HL-60 (cell line): Measurements from ENCODE around the gene NEK5.
"Not testable (repeated sequence)": the region's sequence is repeated elsewhere in the genome, so short reads cannot be mapped to it uniquely, and the experiment has no call there.

ENCODE experiments used
- DNase-seq, 2 experiments: peaks; one replicate each; pipeline ENCODE4 v3.0.0-alpha.2; 2010 to 2020; ENCODE audit warnings: low read depth in 1 of 2, low spot score in 1 of 2
- H3K27ac ChIP-seq: fragments of 250-450 bp; sonication (Bioruptor Pico); replicated peaks from 2 replicates; pipeline ENCODE4 v1.5.1; 2020; ENCODE audit warnings: mild to moderate bottlenecking, moderate library complexity
- H3K27me3 ChIP-seq: fragments of 250-450 bp; sonication (Bioruptor Pico); 2 replicates; pipeline ENCODE4 v1.5.1; 2021; ENCODE audit warnings: mild to moderate bottlenecking, moderate library complexity; ENCODE audit not compliant: insufficient read depth, poor library complexity, severe bottlenecking
- H3K4me3 ChIP-seq: replicated peaks from 2 replicates; pipeline ENCODE4 v1.5.1; 2011; ENCODE audit warnings: mild to moderate bottlenecking, control low read depth, low read length; ENCODE audit not compliant: insufficient read depth
- GABPA ChIP-seq: IDR thresholded peaks from 2 replicates; pipeline ENCODE4 v1.6.1; 2012; ENCODE audit warnings: low read depth
- POLR2AphosphoS5 ChIP-seq: IDR thresholded peaks from 2 replicates; pipeline ENCODE4 v1.6.1; 2012; ENCODE audit warnings: low read depth
- REST ChIP-seq: IDR thresholded peaks from 2 replicates; pipeline ENCODE4 v1.6.1; 2012; ENCODE audit warnings: low read depth; ENCODE audit not compliant: insufficient replicate concordance
- SPI1 ChIP-seq: IDR thresholded peaks from 2 replicates; pipeline ENCODE4 v1.6.1; 2012; ENCODE audit warnings: low read depth, mild to moderate bottlenecking, borderline replicate concordance
- TF ChIP-seq, protein P1 (sequence below): IDR thresholded peaks from one replicate; pipeline ENCODE4 v1.5.1; 2011; ENCODE audit warnings: low read length, control low read depth, inconsistent platforms; ENCODE audit not compliant: insufficient read depth

NEK5 gene

DNA sequence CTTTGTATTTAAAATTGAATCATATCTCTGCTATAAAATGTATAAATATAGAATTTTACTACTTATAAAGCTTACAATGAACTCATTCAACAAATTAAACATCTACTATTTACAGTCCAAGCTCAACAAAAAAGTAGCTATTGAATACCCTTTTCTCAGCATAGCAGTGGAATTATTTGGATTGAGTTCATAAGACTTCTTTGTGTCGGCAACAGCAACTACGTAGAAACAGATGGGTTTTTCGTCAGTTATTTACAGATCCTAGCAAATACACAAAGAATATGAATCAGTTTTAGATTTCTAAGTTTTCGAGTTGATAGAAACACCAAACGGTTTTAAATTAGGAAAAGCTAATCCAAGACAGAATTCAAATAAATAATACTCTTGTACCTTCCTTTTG is 41.0 kb upstream of the NEK5 start:
- H3K27ac ChIP-seq: no peak overlapping the region
- no peaks in the 10 kb centered on the region for H3K27me3 ChIP-seq
- H3K4me3 ChIP-seq: no peak overlapping the region
- DNase-seq: no peak
- TF ChIP-seq, protein P1, sequence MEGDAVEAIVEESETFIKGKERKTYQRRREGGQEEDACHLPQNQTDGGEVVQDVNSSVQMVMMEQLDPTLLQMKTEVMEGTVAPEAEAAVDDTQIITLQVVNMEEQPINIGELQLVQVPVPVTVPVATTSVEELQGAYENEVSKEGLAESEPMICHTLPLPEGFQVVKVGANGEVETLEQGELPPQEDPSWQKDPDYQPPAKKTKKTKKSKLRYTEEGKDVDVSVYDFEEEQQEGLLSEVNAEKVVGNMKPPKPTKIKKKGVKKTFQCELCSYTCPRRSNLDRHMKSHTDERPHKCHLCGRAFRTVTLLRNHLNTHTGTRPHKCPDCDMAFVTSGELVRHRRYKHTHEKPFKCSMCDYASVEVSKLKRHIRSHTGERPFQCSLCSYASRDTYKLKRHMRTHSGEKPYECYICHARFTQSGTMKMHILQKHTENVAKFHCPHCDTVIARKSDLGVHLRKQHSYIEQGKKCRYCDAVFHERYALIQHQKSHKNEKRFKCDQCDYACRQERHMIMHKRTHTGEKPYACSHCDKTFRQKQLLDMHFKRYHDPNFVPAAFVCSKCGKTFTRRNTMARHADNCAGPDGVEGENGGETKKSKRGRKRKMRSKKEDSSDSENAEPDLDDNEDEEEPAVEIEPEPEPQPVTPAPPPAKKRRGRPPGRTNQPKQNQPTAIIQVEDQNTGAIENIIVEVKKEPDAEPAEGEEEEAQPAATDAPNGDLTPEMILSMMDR: no peak
- TF ChIP-seq SPI1 (no peak), REST (no peak), POLR2AphosphoS5 (no peak)

DNA sequence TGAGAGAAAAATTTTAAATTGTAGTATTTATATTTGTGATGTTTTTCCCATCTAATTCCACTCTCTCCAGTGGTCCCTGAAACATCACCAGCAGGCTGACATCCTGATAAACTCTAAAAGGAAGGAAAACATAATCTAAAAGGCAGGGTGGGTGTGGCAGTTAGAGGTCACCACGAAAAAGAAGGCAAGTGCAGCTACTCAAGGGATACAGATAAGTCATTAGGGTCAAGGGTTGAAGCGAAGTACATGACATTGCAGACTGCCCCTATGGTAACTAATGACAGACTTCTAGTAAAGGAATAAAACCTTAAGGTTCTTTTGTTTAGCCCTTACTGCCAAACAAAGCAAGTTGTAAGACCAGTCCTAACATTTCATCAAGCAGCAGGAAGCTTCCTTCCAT is 36.5 kb upstream of the NEK5 start:
- no peak overlapping the region for H3K4me3 ChIP-seq
- no peak for TF ChIP-seq GABPA
- TF ChIP-seq, protein P1: no peak
- no peak for TF ChIP-seq SPI1
- TF ChIP-seq POLR2AphosphoS5: no peak
- TF ChIP-seq REST: no peak
- no peak overlapping the region for H3K27ac ChIP-seq
- H3K27me3 ChIP-seq: no peaks in the 10 kb centered on the region
- DNase-seq: no peak

- Histone ChIP-seq H3K4me3 (no peak overlapping the region), H3K27ac (no peak overlapping the region), H3K27me3 (no peaks in the 10 kb centered on the region)
- TF ChIP-seq SPI1 (no peak), REST (no peak), GABPA (no peak), POLR2AphosphoS5 (no peak)
- TF ChIP-seq, protein P1: no peak
- no peak for DNase-seq
Observed at GRCh38 chr13:52164989-52165388, 36.1 kb upstream of the NEK5 start.

- not testable (repeated sequence) for H3K27ac ChIP-seq, DNase-seq, H3K4me3 ChIP-seq, H3K27me3 ChIP-seq
Observed at GRCh38 chr13:52163878-52164277, 35.0 kb upstream of the NEK5 start.
